WERI-Rb-1 (cell line): ENCODE measurements around the gene CELSR1.
A peak's percentile ranks its signal among the peaks of the same experiment; 100 is the strongest.

Experiments
- DNase-seq: peaks from one replicate; pipeline ENCODE4 v3.0.0-alpha.2; 2020
- H3K27ac ChIP-seq: fragments of 250-450 bp; sonication (Bioruptor Pico); 2 replicates; pipeline ENCODE4 v1.5.1; 2020; ENCODE audit warnings: mild to moderate bottlenecking, moderate library complexity
- H3K27me3 ChIP-seq: fragments of 250-450 bp; sonication (Bioruptor Pico); 2 replicates; pipeline ENCODE4 v1.5.1; 2021; ENCODE audit warnings: mild to moderate bottlenecking, low read depth, moderate library complexity; ENCODE audit not compliant: insufficient read depth, severe bottlenecking
- H3K36me3 ChIP-seq: fragments of 250-450 bp; sonication (Bioruptor Pico); 2 replicates; pipeline ENCODE4 v1.5.1; 2020; ENCODE audit warnings: mild to moderate bottlenecking, moderate library complexity
- H3K4me3 ChIP-seq: 2 replicates; pipeline ENCODE4 v1.5.1; 2011; ENCODE audit warnings: low read depth, mild to moderate bottlenecking, control low read depth, low read length
- H3K9me3 ChIP-seq: fragments of 250-450 bp; sonication (Bioruptor Pico); 2 replicates; pipeline ENCODE4 v1.5.1; 2021; ENCODE audit warnings: mild to moderate bottlenecking, moderate library complexity; ENCODE audit not compliant: severe bottlenecking
- TF ChIP-seq, protein P1 (sequence below): IDR thresholded peaks from 2 replicates; pipeline ENCODE4 v1.5.1; 2011; ENCODE audit warnings: low read depth, mild to moderate bottlenecking, control low read depth, inconsistent platforms, low read length

Gene CELSR1

DNA sequence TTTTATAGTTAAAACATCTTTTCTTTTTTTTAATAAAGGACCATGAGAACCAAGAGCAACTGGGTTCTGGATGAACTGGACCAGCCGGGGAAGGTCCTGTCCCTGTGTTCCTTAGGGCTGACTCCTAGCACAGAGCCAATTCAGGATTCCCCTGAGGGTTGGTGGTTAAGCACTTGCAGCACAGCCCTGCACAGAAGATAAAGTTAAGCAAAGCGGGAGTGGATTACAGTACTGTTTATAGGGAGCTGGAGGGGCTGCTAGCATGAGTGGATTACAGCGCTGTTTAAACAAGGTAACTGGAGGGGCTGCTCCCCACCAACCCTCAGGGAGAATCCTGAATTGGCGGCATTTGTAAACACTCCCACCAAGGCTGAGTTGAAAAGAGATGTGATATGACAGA lies 90.6 kb downstream of the CELSR1 start:
- no peak overlapping the region; the same call in 1 of the 2 replicates for H3K27ac ChIP-seq

DNA sequence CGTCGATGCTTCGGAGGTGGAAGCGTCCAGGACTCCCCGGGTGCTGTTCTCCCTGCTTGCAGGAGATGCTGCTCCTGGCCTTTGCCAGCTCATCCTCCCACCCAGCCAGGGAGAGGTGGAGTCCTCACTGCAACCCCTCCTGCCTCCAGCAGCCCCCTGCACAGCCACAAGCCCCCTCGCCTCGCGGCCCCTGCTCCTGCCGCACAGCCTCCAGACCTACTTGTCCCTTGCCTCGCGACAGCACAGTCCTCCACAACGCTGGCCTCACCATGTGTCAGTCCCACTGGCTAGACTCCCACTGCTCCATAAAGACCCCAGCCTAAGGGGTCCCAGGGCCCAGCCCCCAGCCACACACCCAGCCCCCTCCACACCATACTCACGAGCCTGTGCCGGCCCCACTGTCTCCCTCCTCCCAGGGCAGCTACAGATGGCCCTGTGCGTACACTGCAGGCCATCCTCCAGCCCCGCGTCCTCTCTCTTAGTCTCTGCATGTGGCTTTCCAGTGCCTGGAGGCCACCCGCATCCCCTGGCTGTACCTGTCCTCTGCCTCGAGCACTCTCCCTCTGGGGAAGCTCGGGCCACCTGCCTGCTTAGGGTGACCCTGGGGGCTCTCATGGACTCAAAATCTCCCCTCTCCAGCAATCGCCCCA lies 91.5 kb downstream of the CELSR1 start:
- Histone ChIP-seq H3K9me3 (no peaks in the 10 kb centered on the region), H3K36me3 (no peaks in the 10 kb centered on the region), H3K27ac (no peak overlapping the region), H3K4me3 (no peak overlapping the region), H3K27me3 (no peaks in the 10 kb centered on the region)
- TF ChIP-seq, protein P1, sequence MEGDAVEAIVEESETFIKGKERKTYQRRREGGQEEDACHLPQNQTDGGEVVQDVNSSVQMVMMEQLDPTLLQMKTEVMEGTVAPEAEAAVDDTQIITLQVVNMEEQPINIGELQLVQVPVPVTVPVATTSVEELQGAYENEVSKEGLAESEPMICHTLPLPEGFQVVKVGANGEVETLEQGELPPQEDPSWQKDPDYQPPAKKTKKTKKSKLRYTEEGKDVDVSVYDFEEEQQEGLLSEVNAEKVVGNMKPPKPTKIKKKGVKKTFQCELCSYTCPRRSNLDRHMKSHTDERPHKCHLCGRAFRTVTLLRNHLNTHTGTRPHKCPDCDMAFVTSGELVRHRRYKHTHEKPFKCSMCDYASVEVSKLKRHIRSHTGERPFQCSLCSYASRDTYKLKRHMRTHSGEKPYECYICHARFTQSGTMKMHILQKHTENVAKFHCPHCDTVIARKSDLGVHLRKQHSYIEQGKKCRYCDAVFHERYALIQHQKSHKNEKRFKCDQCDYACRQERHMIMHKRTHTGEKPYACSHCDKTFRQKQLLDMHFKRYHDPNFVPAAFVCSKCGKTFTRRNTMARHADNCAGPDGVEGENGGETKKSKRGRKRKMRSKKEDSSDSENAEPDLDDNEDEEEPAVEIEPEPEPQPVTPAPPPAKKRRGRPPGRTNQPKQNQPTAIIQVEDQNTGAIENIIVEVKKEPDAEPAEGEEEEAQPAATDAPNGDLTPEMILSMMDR: no peak
- DNase-seq: no peak

More for the DNA sequence above, 90.6 kb downstream of the CELSR1 start:
- H3K4me3 ChIP-seq: no peak overlapping the region
- H3K36me3 ChIP-seq: no peaks in the 10 kb centered on the region
- no peaks in the 10 kb centered on the region for H3K27me3 ChIP-seq
- DNase-seq: peak; percentile 21
- no peaks in the 10 kb centered on the region for H3K9me3 ChIP-seq
- TF ChIP-seq, protein P1: no peak

DNA sequence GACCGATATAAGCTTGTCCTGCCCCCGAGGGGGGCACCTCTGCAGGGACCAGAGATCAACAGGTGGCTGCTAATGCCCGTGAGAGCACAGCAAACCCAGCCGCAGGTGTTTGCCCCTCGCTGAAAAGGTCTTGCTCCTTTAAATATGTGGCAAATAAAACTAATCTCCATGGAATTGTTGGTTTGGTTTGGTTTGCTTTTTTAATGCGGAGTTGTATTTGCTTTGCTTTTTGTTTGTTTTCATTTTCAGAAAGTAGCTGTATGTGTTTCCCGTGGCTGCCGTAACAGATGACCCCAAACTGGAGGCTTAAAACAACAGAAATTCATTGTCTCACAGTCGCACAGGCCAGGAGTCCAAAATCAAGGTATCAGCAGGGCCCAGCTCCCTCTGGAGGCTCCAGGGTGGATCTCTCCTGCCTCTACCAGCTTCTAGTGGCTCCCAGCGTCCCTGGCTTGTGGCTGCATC lies 93.0 kb downstream of the CELSR1 start:
- peak; percentile 25 for DNase-seq
- TF ChIP-seq, protein P1: peak; percentile 34; the same call in 1 of the 2 replicates

DNA sequence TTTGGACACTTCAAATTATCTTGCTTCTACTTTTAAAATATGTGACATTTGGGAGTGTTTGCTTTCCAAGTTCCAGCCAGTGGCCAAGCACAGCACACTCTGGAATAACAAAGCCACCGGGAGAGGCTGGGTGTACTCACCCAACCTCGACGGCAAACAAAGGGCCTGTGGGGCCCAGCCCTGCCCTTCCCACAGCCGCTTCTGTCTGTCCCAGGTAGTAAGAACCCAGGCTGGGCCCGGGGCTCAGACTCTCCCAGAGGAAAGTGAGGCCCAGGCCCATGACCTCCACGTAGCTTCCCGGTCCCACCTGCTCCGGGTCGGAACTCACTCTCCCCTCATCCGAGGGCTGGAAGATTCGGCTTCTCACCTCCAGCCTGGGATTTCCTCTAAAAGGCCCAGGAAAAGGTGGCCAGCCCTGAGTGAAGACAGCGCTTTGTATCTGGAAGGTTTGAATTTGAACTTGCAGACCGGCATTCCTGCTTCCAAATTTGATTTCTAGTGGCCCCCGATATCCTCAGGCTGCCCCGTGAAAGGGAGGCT lies 93.5 kb downstream of the CELSR1 start:
- H3K27me3 ChIP-seq: no peaks in the 10 kb centered on the region
- no peaks in the 10 kb centered on the region for H3K9me3 ChIP-seq
- no peaks in the 10 kb centered on the region for H3K36me3 ChIP-seq
- H3K4me3 ChIP-seq: no peak overlapping the region
- no peak overlapping the region for H3K27ac ChIP-seq
- TF ChIP-seq, protein P1: no peak
- no peak for DNase-seq

More for the DNA sequence above, 93.0 kb downstream of the CELSR1 start:
- Histone ChIP-seq H3K27me3 (no peaks in the 10 kb centered on the region), H3K36me3 (no peaks in the 10 kb centered on the region), H3K27ac (no peak overlapping the region), H3K9me3 (no peaks in the 10 kb centered on the region), H3K4me3 (no peak overlapping the region)

DNA sequence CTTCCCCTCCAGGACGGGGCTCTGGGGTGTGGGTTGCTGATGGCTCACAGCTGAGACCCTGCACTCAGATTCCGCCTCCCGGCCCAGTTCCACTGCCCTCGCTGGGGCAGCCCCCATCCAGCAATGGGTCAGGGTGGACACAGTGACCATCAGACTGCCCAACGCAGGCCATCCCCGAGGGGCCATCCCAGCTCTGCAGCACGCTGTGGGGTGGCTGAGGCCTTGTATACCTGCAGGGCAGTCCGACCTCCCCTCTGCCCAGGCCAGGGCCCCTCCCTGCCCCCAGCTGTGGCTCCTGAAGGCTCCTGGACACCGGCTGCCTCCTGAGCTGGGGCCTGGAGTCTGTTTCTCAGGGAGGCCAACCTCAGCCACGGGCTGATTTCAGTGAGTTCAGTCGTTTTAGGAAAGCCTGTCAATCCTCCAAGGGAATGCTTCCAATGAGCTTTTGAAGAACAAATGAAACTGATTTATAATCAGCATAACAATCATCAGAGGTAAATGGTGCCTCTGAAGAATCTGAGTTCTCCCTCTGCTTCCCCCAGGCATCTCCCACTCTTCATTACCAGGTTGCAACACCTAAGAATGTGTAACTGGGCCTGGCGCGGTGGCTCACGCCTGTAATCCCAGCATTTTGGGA lies 95.1 kb downstream of the CELSR1 start:
- Histone ChIP-seq H3K4me3 (no peak overlapping the region), H3K36me3 (no peaks in the 10 kb centered on the region), H3K27ac (no peak overlapping the region), H3K27me3 (no peaks in the 10 kb centered on the region), H3K9me3 (no peaks in the 10 kb centered on the region)
- TF ChIP-seq, protein P1: no peak
- DNase-seq: no peak
